GM12872 (cell line): ENCODE measurements around the gene CAMK2D.

Source experiments
- CTCF ChIP-seq: IDR thresholded peaks from 3 replicates; pipeline ENCODE4 v1.5.1; 2011; ENCODE audit warnings: low read depth, mild to moderate bottlenecking, low read length, moderate library complexity; ENCODE audit not compliant: insufficient read depth

The CAMK2D gene

GRCh38 chr4:113742643-113743042 is 18.9 kb downstream of the CAMK2D start:
- no peak for TF ChIP-seq CTCF

GRCh38 chr4:113741956-113742355 is 19.6 kb downstream of the CAMK2D start:
- TF ChIP-seq CTCF: no peak

GRCh38 chr4:113740857-113741379 is 20.6 kb downstream of the CAMK2D start:
- TF ChIP-seq CTCF: no peak

- TF ChIP-seq CTCF: no peak
Measured at GRCh38 chr4:113739197-113739596, 22.3 kb downstream of the CAMK2D start.

- TF ChIP-seq CTCF: no peak
Measured at GRCh38 chr4:113738251-113738650, 23.3 kb downstream of the CAMK2D start.

GRCh38 chr4:113733685-113734084 is 27.9 kb downstream of the CAMK2D start:
- TF ChIP-seq CTCF: no peak

- no peak for TF ChIP-seq CTCF
Measured at GRCh38 chr4:113732967-113733527, 28.5 kb downstream of the CAMK2D start.
